NCI-H1048 (cell line): ENCODE measurements around the gene KCNQ1.

Experiments used
- DNase-seq: peaks from one replicate; lab custom pipeline; 2025; lab: John Stamatoyannopoulos, UW

Gene KCNQ1

DNA sequence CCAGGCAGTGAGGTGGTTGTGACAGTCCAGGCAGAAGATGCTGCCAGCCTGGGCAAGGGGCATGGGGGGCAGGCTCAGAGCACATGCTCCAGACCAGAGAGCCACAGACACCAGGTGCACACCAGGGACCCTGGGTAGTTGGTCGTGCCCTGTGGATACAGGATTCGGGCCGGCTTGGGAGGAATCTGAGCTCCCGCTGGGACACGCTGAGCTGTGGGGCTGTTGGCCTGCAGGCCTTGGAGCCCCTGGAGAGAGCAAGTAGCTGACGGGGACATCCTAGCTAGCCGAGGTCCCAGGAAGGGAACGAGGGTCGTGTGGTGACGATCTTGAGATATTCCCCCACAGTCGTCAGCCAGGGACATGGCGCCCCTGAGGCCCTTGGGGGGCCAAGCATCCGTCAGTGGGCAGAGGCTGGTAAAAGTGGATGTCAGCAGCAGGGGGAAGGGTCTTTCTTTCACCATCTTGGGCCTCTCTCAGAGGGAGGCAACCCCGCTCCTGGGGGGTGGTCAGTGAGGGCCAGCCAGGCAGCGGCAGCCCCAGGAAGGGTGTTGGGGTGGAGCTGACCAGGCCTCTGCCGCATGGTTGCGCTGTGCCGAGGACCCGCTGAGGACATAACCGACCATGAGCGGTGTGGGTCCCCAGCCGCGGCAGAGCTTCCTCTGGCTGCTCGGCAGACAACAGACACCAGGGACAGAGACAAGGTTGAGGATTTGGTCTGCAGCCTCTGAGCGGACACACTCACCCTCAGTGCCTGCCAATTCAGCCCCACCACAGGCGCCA, 396.8 kb downstream of the KCNQ1 start:
- no peak for DNase-seq

DNA sequence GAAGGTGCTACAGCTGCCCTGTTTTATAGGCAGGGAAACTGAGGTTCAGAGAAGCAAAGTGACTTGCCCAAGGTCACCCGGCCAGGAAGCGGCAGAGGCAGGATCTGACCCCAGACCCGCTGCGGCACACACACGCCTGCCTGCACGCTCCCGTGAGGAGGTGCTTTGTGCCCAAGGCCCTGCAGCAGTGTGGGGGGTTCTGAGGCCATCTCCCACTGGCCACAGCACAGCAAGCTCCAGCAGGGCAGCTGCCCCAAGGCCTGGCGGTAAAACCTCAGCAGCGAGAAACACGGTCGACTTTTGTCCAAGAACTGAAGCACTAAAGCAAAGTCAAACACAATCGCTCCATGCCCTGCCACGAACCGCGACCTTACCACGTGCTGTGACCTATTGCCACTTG, 398.1 kb downstream of the KCNQ1 start:
- no peak for DNase-seq

DNA sequence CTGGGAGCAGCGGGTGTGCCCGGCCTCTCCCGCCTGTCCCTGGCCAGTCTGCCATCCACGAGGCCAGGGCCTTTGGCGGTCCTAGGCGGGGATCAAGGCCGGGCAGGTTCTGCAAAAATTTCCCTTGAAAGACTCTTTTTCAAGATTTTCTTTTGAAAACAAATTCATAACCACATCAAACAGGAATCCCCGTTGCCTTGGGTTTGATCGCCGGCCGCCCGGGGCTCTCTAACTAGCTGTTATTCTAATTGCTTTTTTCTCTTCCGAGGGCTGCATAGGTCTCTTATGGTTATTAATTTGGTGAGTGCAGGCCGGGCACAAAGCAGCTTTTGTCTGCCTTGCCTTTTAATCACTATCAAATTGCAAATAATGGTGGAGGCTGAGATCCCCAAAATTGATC, 398.7 kb downstream of the KCNQ1 start:
- DNase-seq = no peak

DNA sequence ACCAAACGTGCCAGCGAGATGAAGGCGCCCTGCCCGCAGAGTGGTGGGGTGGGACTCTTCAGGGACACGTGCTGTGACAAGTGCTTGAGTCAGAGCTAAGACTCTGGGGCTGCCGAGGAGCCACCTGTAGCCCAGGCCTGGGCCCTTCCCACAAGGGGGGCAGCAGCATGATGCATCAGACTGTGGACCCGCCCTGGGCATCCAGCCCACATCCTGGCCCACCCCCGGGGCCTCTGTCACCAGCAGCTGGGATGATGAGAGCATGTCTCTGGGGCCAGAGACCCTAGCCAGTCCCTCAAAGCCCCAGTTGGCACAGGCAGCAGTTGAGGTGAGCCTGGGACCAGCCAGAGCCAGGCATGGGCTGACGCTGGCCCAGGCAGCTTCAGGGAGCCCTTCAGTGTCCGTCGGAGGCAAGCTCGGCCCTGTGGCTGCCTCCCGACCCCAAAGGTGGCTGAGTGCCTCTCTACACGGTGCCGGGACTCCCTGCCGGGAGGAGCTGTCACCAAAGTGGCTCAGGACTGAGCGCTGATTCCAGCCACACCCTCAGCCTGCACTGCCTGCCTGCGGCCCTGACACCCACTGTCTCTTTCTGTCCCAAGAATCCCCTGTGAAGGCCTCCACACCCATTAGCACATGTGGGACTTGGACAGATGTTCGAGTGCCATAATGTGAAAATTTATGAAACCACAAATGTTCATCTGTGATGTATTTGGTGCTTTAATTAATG, 399.5 kb downstream of the KCNQ1 start:
- DNase-seq = no peak

DNA sequence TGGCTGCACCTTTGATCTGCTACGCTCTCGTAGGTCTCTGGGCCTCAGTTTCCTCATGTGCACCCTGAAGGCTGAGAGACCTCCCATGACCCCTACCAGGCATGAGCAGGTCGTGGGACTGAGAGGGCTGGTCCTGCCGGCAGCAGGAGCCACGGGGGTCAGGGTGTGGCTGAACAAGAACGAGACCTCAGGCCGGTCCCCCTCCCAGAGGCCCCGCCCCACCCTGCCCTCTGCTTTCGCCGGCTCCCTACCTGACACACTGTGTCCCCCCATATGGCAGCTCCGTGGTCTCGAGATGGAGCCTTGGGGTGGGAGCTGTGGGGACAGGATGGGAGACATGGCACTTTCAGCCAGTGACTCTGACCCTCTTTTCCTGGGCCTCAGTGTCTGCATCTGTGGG, 400.2 kb downstream of the KCNQ1 start:
- no peak for DNase-seq

DNA sequence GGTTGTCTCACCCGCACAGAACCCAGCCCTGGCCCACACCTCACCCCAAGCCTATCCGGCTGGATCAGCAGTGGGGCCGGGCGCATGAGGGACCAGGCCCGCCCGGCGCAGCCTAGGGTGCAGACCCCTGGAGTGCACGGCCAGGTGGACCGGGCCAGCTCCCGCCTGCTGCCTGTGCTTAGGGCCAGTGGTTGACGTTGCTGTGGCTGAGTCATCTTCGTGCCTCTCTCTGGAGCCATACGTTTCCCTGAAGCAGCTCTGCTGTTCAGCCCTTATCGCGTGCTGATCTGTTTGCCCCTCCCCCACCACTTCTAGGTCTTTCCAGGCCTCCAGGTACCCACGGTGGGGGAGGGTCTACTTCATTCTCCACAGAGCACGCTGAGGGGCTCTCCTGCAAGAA, 401.2 kb downstream of the KCNQ1 start:
- no peak for DNase-seq

DNA sequence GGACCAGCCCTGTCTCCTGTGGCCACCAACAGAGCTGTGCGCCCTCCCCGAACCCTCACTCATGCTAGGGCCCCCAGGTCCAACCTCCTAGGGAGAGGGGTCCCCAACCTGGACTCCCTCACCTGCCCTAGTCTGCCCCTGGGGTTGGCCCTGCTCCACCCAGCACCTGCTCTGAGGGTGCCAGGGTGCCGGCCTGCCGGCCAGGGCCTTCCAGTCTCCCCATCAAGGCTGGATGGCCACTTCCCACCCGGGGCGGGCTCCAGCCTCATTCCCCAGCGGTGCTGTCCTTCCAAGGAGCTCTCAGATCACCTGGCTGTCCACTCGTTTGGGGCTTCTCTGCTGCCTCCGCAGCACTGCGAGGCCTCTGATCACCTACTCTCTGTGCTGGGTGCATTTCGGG, 401.7 kb downstream of the KCNQ1 start:
- no peak for DNase-seq

DNA sequence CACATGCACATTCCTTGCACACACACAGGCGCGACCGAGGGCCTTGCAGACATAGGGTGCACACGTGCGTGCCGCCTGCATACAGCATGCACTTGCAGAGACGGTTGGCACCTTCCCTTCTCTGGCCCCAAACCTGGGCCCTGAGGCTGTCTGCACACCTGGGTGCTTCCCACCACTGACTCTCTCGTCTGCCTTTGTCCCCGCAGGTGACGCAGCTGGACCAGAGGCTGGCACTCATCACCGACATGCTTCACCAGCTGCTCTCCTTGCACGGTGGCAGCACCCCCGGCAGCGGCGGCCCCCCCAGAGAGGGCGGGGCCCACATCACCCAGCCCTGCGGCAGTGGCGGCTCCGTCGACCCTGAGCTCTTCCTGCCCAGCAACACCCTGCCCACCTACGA, 402.8 kb downstream of the KCNQ1 start:
- DNase-seq = no peak

DNA sequence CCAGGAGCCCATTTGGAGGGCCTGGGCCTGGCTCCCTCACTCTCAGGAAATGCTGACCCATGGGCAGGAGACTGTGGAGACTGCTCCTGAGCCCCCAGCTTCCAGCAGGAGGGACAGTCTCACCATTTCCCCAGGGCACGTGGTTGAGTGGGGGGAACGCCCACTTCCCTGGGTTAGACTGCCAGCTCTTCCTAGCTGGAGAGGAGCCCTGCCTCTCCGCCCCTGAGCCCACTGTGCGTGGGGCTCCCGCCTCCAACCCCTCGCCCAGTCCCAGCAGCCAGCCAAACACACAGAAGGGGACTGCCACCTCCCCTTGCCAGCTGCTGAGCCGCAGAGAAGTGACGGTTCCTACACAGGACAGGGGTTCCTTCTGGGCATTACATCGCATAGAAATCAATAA, 403.7 kb downstream of the KCNQ1 start:
- no peak for DNase-seq

DNA sequence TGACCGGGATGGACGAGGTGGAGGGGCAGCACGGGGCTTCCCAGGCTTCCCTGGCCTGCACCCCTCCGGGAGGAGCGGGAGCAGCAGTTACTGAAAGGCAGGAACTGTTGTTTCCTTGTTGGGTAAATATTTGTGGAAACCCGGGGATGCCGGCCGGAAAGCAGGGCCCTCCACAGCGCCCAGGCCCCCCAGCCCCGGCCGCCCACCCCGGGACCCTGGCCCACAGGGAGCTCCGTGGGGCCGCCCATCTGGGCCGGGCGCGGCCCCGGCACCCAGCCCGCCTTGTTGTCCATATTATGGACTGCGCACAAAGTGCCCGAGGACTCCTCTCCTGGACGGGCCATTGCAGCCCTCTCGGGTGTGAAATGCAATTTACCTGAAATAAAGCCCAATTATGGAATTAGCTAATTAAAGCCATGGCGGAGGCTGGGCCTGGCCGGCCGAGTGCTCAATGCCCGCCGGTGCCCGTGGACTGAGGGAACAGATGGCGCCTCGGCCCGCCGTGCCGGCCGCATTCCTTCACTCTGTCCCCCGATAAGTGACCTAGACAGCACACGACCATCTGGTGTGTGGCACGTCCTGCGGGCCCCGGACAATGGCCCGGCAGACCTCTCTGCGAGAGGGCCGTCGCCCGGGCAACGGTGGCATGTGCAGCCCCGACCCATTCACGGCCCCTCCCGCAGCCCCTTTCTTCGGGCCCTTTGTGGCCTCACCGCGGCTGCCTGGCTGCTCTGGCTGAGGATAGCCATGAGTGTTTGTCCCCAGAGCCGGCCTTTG, 405.4 kb downstream of the KCNQ1 start:
- no peak for DNase-seq

DNA sequence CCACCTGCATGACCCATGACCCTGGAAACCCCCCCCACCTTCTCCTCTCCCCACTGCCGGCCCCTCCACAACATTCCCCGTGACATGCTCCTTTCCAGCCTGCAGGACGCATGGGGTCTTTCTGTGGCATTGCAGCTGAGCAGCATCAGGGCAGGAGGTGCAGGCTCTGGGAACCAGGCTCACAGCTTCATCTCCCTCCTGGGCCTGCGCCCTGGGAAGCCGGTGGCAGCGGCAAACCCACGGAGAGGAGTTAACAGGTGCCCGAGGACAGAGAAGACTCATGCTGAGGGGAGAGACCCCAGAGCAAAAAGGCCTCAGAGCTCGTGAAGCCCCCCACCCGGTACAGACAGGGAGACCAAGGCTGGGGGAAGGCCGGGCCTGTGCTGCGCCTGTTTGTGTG, 408.6 kb downstream of the KCNQ1 start:
- no peak for DNase-seq

DNA sequence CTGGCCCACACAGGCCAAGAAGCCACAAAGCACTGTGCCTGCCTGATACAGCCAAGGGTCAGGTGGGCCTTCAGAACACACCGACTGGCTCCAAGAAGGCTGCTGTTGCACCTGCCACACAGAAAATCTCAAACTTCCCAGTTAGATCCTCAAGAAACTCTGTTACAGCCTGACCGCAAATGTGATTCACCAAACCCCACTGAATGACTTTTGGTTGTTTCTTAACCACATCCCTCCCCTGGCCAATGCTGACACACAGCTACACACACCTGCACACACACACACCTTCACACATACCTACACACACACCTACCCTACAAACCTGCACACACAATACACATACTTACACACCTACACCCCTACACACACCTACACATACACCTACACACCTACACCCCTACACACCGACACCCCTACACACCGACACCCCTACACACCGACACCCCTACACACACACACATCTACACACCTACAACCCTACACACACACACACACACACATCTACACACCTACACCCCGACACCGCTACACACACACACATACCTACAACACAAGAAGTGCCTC, 409.3 kb downstream of the KCNQ1 start:
- no peak for DNase-seq

DNA sequence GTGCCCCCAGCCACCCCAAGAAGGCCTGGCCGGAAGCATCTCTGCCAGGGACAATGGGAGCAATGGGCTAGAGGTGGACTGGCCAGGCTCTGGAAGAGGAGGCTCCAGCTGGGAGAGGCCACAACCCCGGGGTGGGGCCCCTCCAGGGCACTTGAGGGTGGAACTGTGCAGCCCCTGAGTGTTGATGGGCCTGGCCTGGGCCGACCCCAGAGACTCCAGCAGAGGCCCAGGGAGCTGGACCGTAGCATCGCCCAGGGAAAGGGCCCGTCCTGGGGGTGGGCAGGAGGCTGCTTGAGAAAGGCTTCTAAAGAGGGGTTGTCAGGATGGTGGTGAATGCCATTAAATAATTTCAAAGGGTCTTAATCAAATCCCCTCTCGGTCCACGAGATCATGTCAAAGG, 410.4 kb downstream of the KCNQ1 start:
- no peak for DNase-seq

DNA sequence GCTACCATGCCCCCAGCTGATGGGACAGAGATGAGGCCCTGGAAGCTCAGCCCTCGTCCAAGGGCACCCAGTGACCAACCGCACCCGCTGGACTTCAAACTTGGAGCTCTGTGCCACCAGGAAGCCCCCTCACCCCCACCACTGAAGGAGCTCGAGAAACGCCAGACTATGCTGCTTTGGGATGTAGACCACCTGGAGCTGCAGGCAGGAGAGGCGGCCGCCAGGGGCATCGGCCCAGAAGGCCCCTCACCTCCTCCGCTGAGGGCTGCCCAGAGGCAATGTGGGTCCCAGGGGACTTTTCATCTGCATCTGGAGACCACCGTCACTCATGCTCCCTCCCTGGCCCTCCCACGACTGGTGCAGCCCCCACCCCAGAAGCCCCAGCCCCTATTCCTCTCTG, 412.5 kb downstream of the KCNQ1 start:
- DNase-seq = no peak

DNA sequence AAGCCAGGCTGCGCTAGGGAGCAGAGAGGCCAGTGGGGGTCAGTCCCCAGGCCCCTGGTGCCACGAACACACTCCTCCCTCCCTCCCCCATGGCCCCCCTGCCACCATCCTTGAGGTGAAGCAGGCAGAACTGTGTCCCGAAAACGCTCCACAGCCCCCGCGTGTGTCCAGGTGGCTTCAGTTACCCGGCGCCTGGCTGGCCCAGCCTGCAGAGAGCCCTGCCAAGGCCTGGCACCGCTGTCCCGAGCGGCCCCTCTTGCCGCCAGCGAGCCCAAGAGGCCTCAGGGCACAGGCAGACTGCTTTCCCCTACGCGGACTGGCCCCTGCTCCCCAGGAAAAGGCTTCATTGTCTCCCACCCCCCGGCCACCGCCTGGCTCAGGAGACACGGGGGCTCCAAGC, 413.1 kb downstream of the KCNQ1 start:
- DNase-seq = no peak

DNA sequence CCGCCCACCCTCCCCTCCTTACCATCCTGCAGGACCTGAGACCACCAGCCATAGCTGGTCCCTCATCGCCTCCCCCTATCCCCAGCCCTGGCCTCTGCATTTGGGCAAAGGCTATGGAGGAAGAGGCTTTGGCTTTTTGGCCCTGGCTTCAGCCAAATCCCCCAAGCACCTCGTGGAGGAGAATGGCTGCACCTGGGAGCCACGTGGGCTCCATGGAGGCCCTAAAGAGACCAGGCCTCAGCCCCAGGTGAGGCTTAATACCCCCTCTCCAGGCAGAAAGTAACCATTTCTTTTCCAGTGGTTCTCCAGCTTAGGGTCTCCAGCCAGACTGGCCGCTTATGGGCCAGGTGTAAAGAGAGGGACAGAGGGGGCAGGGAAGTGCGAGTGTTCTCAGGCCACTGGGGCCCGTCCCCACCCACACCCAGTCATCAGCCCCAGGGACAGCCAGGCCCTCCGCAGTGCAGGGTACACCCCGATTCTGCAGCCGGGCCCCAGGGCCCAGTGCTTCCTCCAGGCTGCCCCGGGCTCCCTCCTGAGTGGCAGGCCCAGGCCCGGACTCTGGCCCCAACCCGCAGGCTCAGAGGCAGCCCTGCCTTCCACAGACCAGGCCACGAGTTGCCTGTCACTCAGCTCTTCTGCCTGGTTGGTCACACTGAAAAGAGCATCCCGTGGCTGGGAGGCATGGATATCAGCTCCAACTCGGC, 414.3 kb downstream of the KCNQ1 start:
- DNase-seq = no peak

DNA sequence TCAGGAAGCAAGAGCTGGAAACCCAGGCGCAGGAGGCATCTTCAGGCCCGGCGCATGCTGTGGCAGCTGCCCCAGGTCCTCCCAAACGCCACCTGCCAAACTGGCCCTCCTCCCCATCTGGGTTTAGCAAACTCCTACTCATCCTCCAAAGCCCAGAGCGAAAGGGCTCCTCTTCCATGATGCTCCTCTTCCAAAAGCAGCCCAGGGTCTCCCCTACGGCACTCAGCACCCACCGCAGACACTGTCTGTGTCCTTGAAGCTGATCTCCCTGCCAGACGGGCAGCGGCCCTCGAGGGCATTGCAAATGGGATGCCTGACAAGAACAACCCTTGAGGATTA, 414.9 kb downstream of the KCNQ1 start:
- DNase-seq = no peak

DNA sequence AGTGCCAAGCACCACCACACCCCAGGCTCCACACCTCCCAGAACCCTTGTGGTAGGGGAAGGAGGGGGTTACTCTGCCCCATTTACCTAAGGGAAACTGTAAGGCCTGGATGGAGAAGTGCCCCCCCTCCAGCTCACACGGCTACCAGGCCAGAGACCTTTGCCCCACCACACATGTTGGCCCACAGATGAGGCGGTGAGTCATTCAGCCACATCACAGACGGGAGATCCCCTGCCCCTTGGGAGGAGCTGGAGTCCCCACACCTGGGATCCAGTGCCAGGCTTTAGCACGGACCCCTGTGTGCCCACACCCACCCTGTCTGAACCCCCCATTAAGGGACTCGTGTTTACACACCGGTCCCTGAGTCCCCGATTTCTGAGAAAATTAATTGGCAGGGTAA, 415.8 kb downstream of the KCNQ1 start:
- no peak for DNase-seq

DNA sequence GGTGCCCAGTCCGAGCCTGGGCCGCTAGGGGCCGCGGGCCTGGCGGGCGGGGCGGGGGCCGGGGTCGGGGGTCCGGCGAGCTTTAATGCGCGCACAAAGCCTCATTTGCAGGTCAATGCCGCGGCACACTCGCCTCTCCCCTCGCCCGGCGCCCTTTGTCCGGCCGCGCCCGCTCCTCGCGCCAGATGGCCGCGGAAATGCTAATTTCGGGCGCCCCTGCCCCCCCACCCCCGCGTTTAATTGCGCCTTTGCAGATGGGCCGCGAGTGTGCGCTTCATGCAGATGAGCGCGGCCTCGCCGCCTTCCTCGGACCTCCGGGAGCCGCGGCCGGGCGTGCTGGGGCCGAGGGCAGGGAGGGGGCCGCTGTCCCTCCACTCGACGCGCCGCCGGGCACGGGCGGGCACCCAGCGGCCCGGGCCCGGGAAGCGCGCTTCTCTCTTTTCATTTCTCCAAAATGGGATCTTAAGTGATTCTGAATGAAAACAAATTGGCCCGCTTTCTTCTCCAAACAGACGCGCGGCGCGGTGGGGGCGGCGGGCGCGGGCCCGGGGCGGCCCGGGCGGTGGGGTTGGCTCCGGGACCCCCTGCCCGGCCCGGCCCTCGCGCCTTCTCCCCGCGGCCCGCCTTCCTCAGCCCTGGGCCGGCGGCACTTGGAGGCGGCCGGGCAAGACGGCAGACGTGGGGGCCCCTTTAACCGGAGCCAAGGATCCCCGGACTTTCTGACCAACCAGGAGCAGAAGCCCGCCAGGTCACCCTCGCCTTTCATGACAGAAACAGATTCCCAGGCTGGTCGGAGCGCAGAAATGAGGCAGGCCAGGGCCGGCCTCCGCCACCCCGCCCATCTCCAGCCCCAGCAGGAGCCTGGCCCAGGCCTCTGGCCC, 417.8 kb downstream of the KCNQ1 start:
- DNase-seq = no peak

DNA sequence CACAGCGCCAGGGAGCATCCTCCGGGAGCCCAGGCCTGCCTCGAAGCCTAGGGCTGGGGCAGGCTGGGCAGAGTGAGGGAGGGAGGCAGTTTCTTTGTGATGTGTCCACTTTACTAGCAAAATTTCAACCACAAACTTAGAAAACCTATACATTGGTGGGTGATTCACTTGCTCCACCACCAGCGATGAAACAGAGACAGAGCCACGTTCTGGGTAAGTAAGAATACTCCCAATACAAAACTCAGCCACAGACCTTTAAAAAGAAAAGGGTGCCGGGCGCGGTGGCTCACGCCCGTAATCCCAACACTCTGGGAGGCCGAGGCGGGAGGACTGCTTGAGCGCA, 418.4 kb downstream of the KCNQ1 start:
- no peak for DNase-seq

DNA sequence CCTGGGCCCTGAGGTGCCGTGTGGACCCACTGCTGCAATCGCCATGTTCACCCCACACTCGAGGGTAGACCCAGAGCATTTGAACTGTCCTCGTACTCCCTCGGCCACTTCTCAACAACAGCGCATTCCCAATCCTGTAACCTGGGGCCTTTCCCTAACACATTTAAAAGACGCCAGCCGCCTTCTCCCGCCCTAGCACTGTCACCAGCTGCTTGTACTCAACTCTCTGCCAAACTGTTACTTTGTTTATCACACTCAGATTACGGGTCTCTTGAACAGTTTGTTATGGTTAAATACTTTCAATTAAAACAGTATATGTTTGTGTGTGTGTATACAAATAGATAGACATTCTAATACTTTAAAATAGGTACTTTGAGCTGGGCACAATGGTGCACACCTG, 420.1 kb downstream of the KCNQ1 start:
- no peak for DNase-seq
